LNCaP clone FGC (cell line): Measurements from ENCODE around the gene SANBR.

Experiments
- DNase-seq: peaks from one replicate; pipeline ENCODE4 v3.0.0-alpha.2; 2011; ENCODE audit warnings: low read depth
- H3K4me3 ChIP-seq: 2 replicates; pipeline ENCODE4 v1.5.1; 2011; ENCODE audit warnings: mild to moderate bottlenecking, low read depth, low read length, control low read depth
- CTCF ChIP-seq: IDR thresholded peaks from 2 replicates; pipeline ENCODE4 v1.5.1; 2012; ENCODE audit warnings: mild to moderate bottlenecking; ENCODE audit not compliant: control insufficient read depth, insufficient read depth; ENCODE audit errors: extremely low read depth

The SANBR gene

GRCh38 chr2:61065714-61066709 is at the start of gene SANBR:
Gene SANBR (plus strand): TSS chr2:61065871. CDS start chr2:61070351, 4,480 bp downstream.
- TF ChIP-seq CTCF, result no peak
- peak within 1 kb of the TSS; percentile 56 for H3K4me3 ChIP-seq
- DNase-seq, result no peak

GRCh38 chr2:61015976-61016375 is 49.7 kb upstream of the SANBR start:
- TF ChIP-seq CTCF, result no peak
- peak; percentile 82 for DNase-seq
- peak overlapping the region; percentile 68 for H3K4me3 ChIP-seq

GRCh38 chr2:61016392-61017002 is 49.2 kb upstream of the SANBR start:
- DNase-seq, result peak; percentile 52

GRCh38 chr2:61017003-61017555 is 48.6 kb upstream of the SANBR start:
- no peak for TF ChIP-seq CTCF
- DNase-seq, result peak; percentile 68
- H3K4me3 ChIP-seq, result peak overlapping the region; percentile 68

More at GRCh38 chr2:61016392-61017002, 49.2 kb upstream of the SANBR start:
- TF ChIP-seq CTCF, result no peak
- H3K4me3 ChIP-seq, result peak overlapping the region; percentile 68

- peak; percentile 26 for DNase-seq
- peak within 1 kb of the TSS; percentile 68 for H3K4me3 ChIP-seq
- no peak for TF ChIP-seq CTCF
Measured at GRCh38 chr2:61017556-61018317, 47.9 kb upstream of the SANBR start, which contains the start of the genes PEX13 and PUS10. Gene PEX13 (plus strand): TSS chr2:61017720. CDS start chr2:61017760, 40 bp downstream. Gene PUS10 (minus strand): TSS chr2:61018255. CDS start chr2:61011890, 6,365 bp downstream.

GRCh38 chr2:61018318-61018755 is 47.3 kb upstream of the SANBR start:
- peak overlapping the region; percentile 68 for H3K4me3 ChIP-seq
- TF ChIP-seq CTCF, result no peak
- peak; percentile 15 for DNase-seq
